ENCODE data around the gene CCDC34. TPM values are rescaled to one million over a fixed set of nuclear protein-coding genes. Genes with fewer than 3 reads are reported as not detected.

The CCDC34 gene
- polyA plus RNA-seq, 1 donor from 2014 or later, result 3.0 TPM

GRCh38 chr11:27398400-27398770 is 35.4 kb upstream of the CCDC34 start:
- Mint-ChIP-seq H3K36me3 (no peaks in the 10 kb centered on the region), H3K4me3 (no peak overlapping the region), H3K9me3 (no peaks in the 10 kb centered on the region)

GRCh38 chr11:27397624-27398399 is 34.8 kb upstream of the CCDC34 start:
- H3K9me3 Mint-ChIP-seq, result no peaks in the 10 kb centered on the region
- H3K4me3 Mint-ChIP-seq, result no peak overlapping the region
- no peaks in the 10 kb centered on the region for H3K36me3 Mint-ChIP-seq
- no peaks in the 10 kb centered on the region for H3K27me3 Mint-ChIP-seq
- no peaks in the 10 kb centered on the region for H3K4me1 Mint-ChIP-seq
- H3K27ac Mint-ChIP-seq, result no peak overlapping the region

More at GRCh38 chr11:27398400-27398770, 35.4 kb upstream of the CCDC34 start:
- no peak overlapping the region for H3K27ac Mint-ChIP-seq
- H3K27me3 Mint-ChIP-seq, result no peaks in the 10 kb centered on the region
- no peaks in the 10 kb centered on the region for H3K4me1 Mint-ChIP-seq

- H3K27me3 Mint-ChIP-seq, result no peaks in the 10 kb centered on the region
- no peaks in the 10 kb centered on the region for H3K36me3 Mint-ChIP-seq
- H3K4me3 Mint-ChIP-seq, result no peak overlapping the region
- no peak overlapping the region for H3K27ac Mint-ChIP-seq
- no peaks in the 10 kb centered on the region for H3K9me3 Mint-ChIP-seq
- H3K4me1 Mint-ChIP-seq, result no peaks in the 10 kb centered on the region
Measured at GRCh38 chr11:27396259-27396839, 33.3 kb upstream of the CCDC34 start.

- Mint-ChIP-seq H3K9me3 (no peaks in the 10 kb centered on the region), H3K4me3 (no peak overlapping the region), H3K36me3 (peaks cover 1% of the 10 kb centered on the region)
Measured at GRCh38 chr11:27395556-27396258, 32.7 kb upstream of the CCDC34 start.

GRCh38 chr11:27394781-27395228 is 31.8 kb upstream of the CCDC34 start:
- Mint-ChIP-seq H3K27me3 (no peaks in the 10 kb centered on the region), H3K4me3 (no peak overlapping the region), H3K27ac (no peak overlapping the region)

More at GRCh38 chr11:27395556-27396258, 32.7 kb upstream of the CCDC34 start:
- Mint-ChIP-seq H3K27ac (peak overlapping the region in 1 of 3 donors; percentile 65), H3K4me1 (no peaks in the 10 kb centered on the region), H3K27me3 (no peaks in the 10 kb centered on the region)

GRCh38 chr11:27392278-27393114 is 29.5 kb upstream of the CCDC34 start:
- Mint-ChIP-seq H3K27ac (no peak overlapping the region), H3K9me3 (no peaks in the 10 kb centered on the region), H3K27me3 (no peaks in the 10 kb centered on the region), H3K36me3 (peaks cover 1% of the 10 kb centered on the region), H3K4me1 (no peaks in the 10 kb centered on the region), H3K4me3 (no peak overlapping the region)

More at GRCh38 chr11:27394781-27395228, 31.8 kb upstream of the CCDC34 start:
- H3K4me1 Mint-ChIP-seq, result no peaks in the 10 kb centered on the region
- peaks cover 1% of the 10 kb centered on the region for H3K36me3 Mint-ChIP-seq
- no peaks in the 10 kb centered on the region for H3K9me3 Mint-ChIP-seq

- Mint-ChIP-seq H3K4me1 (no peaks in the 10 kb centered on the region), H3K36me3 (peaks cover 1% of the 10 kb centered on the region), H3K9me3 (no peaks in the 10 kb centered on the region), H3K27me3 (peaks cover under 1% of the 10 kb centered on the region), H3K27ac (no peak overlapping the region), H3K4me3 (no peak overlapping the region)
Measured at GRCh38 chr11:27391331-27392015, 28.5 kb upstream of the CCDC34 start.

GRCh38 chr11:27390318-27391295 is 27.6 kb upstream of the CCDC34 start:
- no peak overlapping the region for H3K27ac Mint-ChIP-seq
- H3K36me3 Mint-ChIP-seq, result peaks cover 1% of the 10 kb centered on the region
- no peak overlapping the region for H3K4me3 Mint-ChIP-seq
- H3K4me1 Mint-ChIP-seq, result no peaks in the 10 kb centered on the region
- H3K27me3 Mint-ChIP-seq, result peaks cover 2% of the 10 kb centered on the region
- H3K9me3 Mint-ChIP-seq, result no peaks in the 10 kb centered on the region

- Mint-ChIP-seq H3K27ac (no peak overlapping the region), H3K9me3 (no peaks in the 10 kb centered on the region), H3K36me3 (peaks cover 3% of the 10 kb centered on the region)
Measured at GRCh38 chr11:27388869-27389268, 25.9 kb upstream of the CCDC34 start.

GRCh38 chr11:27388001-27388400 is 25.0 kb upstream of the CCDC34 start:
- peaks cover 2% of the 10 kb centered on the region for H3K27me3 Mint-ChIP-seq
- no peak overlapping the region for H3K4me3 Mint-ChIP-seq
- no peak overlapping the region for H3K27ac Mint-ChIP-seq
- no peaks in the 10 kb centered on the region for H3K4me1 Mint-ChIP-seq
- no peaks in the 10 kb centered on the region for H3K9me3 Mint-ChIP-seq
- peaks cover 7% of the 10 kb centered on the region for H3K36me3 Mint-ChIP-seq

More at GRCh38 chr11:27388869-27389268, 25.9 kb upstream of the CCDC34 start:
- Mint-ChIP-seq H3K27me3 (peaks cover 2% of the 10 kb centered on the region), H3K4me3 (no peak overlapping the region), H3K4me1 (no peaks in the 10 kb centered on the region)

GRCh38 chr11:27387362-27387761 is 24.3 kb upstream of the CCDC34 start:
- Mint-ChIP-seq H3K4me3 (no peak overlapping the region), H3K4me1 (no peaks in the 10 kb centered on the region), H3K36me3 (peaks cover 7% of the 10 kb centered on the region), H3K9me3 (no peaks in the 10 kb centered on the region), H3K27ac (no peak overlapping the region), H3K27me3 (peaks cover 2% of the 10 kb centered on the region)

GRCh38 chr11:27386181-27386845 is 23.3 kb upstream of the CCDC34 start:
- Mint-ChIP-seq H3K27ac (peak overlapping the region in 1 of 3 donors; percentile 47), H3K36me3 (peaks cover 7% of the 10 kb centered on the region), H3K27me3 (peaks cover 2% of the 10 kb centered on the region), H3K9me3 (no peaks in the 10 kb centered on the region), H3K4me3 (no peak overlapping the region), H3K4me1 (no peaks in the 10 kb centered on the region)

GRCh38 chr11:27385245-27385644 is 22.2 kb upstream of the CCDC34 start:
- no peak overlapping the region for H3K27ac Mint-ChIP-seq
- no peaks in the 10 kb centered on the region for H3K4me1 Mint-ChIP-seq
- no peaks in the 10 kb centered on the region for H3K9me3 Mint-ChIP-seq
- H3K36me3 Mint-ChIP-seq, result peaks cover 6% of the 10 kb centered on the region
- peaks cover 2% of the 10 kb centered on the region for H3K27me3 Mint-ChIP-seq
- H3K4me3 Mint-ChIP-seq, result no peak overlapping the region

Measured in IgD-negative memory B cell (primary cell).